Esophagus muscularis mucosa (tissue), 4 donors: ENCODE data around the gene DLGAP4. TPM values are rescaled to one million over a fixed set of nuclear protein-coding genes. Genes with fewer than 3 reads are reported as not detected.
"Not testable (repeated sequence)": the region's sequence is repeated elsewhere in the genome, so short reads cannot be mapped to it uniquely, and the experiment has no call there.

Source experiments
- DNase-seq: peaks from one replicate; pipeline ENCODE4 v3.0.0-alpha.2; 2017; ENCODE audit errors: extremely low spot score
- H3K27ac ChIP-seq, 4 donors: fragments of 200-600 bp; sonication (generic); replicated peaks in 1 of 4; 1 replicate in 3 of 4; 2 replicates in 1 of 4; pipeline ENCODE4 v1.5.1; 2016 to 2019; ENCODE audit warnings: mild to moderate bottlenecking in 1 of 4
- H3K27me3 ChIP-seq, 4 donors: fragments of 200-600 bp; sonication (generic); one replicate each; pipeline versions ENCODE4 v1.5.1 to v1.6.0; 2016 to 2019
- H3K36me3 ChIP-seq, 4 donors: fragments of 200-600 bp; sonication (generic); one replicate each; pipeline ENCODE4 v1.5.1; 2016 to 2019
- H3K4me1 ChIP-seq, 4 donors: fragments of 200-600 bp; sonication (generic); one replicate each; pipeline ENCODE4 v1.5.1; 2016 to 2019
- H3K4me3 ChIP-seq, 4 donors: fragments of 200-600 bp; sonication (generic); 1 replicate in 2 of 4; 2 replicates in 2 of 4; pipeline ENCODE4 v1.5.1; 2016 to 2019; ENCODE audit warnings: mild to moderate bottlenecking in 4 of 4, moderate library complexity in 1 of 4
- H3K9me3 ChIP-seq, 4 donors: fragments of 200-600 bp; sonication (generic); 1 replicate in 3 of 4; 2 replicates in 1 of 4; pipeline ENCODE4 v1.5.1; 2016 to 2019
- EP300 ChIP-seq: sonication (generic); formaldehyde crosslinking; IDR thresholded peaks from one replicate; pipeline ENCODE4 v1.6.1; 2017; ENCODE audit warnings: antibody characterized with exemption
- POLR2A ChIP-seq: fragments of 450-650 bp; IDR thresholded peaks from one replicate; pipeline ENCODE4 v1.6.1; 2017; ENCODE audit warnings: antibody characterized with exemption, moderate library complexity, mild to moderate bottlenecking, low read depth
- POLR2AphosphoS5 ChIP-seq, 2 donors: sonication (generic); formaldehyde crosslinking; IDR thresholded peaks; one replicate each; pipeline ENCODE4 v1.6.1; 2017; ENCODE audit warnings: antibody characterized with exemption in 2 of 2
- WGBS: methylation state at CpG from one replicate; pipeline ENCODE4 v1.1.5; 2018; 5-methylcytosine and 5-hydroxymethylcytosine counted together
- intact Hi-C: fragments of 100-400 bp; cut with DNase I; formaldehyde crosslinking; loops from one replicate; pipeline ENCODE4 v1.15.1; 2023
- total RNA-seq, 4 donors: library from RNA; depleted of rRNA; stranded (reverse); fragments of >200 nt; gene quantifications; one replicate each; pipeline versions ENCODE4 v1.1.0 to v1.2.1, GENCODE V29; 2016
- TF ChIP-seq, protein P1 (sequence below), 3 experiments: fragments of 200-600 bp in 2 of 3; fragments of 450-650 bp in 1 of 3; sonication (generic) in 2 of 3; IDR thresholded peaks; one replicate each; pipeline ENCODE4 v1.5.1; 2017 to 2019; ENCODE audit warnings: antibody characterized with exemption in 3 of 3, mild to moderate bottlenecking in 2 of 3, moderate library complexity in 1 of 3

DLGAP4 gene
- total RNA-seq, 4 donors from 2014 or later, result 43.6 to 90.0 (median 48.8) TPM

DNA sequence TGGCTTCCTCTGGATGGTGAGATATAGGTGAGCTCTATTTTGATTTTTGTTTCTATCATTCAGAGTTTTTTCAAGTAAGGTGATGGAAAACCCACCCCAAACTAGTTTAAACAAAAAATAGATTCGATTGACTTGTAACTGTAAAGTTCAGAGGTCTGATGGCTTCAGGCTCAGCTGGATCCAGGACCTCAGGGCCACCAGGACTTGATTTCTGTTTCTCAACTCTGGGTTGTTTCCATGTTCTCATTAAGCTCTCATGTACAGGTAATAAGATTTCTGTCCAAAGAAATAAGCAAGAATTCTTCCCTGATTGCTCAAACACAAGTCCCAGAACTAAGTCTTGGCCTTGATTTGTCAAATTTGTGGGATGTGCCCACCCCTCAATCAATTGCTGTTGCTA is 67.0 kb downstream of the DLGAP4 start:
- TF ChIP-seq, protein P1, sequence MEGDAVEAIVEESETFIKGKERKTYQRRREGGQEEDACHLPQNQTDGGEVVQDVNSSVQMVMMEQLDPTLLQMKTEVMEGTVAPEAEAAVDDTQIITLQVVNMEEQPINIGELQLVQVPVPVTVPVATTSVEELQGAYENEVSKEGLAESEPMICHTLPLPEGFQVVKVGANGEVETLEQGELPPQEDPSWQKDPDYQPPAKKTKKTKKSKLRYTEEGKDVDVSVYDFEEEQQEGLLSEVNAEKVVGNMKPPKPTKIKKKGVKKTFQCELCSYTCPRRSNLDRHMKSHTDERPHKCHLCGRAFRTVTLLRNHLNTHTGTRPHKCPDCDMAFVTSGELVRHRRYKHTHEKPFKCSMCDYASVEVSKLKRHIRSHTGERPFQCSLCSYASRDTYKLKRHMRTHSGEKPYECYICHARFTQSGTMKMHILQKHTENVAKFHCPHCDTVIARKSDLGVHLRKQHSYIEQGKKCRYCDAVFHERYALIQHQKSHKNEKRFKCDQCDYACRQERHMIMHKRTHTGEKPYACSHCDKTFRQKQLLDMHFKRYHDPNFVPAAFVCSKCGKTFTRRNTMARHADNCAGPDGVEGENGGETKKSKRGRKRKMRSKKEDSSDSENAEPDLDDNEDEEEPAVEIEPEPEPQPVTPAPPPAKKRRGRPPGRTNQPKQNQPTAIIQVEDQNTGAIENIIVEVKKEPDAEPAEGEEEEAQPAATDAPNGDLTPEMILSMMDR (IDR thresholded peaks at IDR 0.05), result no peak
- TF ChIP-seq EP300 (no peak), POLR2AphosphoS5 (IDR thresholded peaks at IDR 0.05) (no peak), POLR2A (no peak)
- H3K36me3 ChIP-seq, result no peaks in the 10 kb centered on the region
- intact Hi-C loops, result no loop called here
- no peaks in the 10 kb centered on the region for H3K4me1 ChIP-seq
- no peaks in the 10 kb centered on the region for H3K9me3 ChIP-seq
- H3K4me3 ChIP-seq, result no peak overlapping the region
- H3K27ac ChIP-seq, result no peak overlapping the region
- WGBS, result 76% methylated on average over 1 of the region's 1 CpG
- DNase-seq, result no peak
- H3K27me3 ChIP-seq, result peaks cover 0 to 60% (median 0%) of the 10 kb centered on the region in 4 donors

DNA sequence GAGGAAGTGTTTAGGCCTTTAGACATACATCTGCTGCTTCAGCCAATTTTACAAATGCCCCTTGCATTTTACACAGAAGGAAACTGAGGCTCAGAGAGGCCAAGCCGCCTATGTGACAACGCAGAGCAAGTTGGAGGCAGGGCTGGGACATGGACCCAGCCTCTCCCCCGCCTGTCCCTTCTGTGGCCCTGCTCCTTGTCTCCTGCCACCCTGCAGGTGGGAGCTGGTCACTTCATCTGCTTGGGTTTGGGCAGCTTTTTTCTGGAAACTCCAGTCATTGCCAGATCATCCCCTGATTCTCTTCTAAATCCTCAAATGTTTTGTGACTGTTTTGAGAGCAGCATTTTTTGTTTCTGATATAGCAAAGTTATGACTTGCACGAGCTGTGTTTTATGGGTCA is 68.9 kb downstream of the DLGAP4 start:
- 71% methylated on average over 4 of the region's 4 CpGs for WGBS
- Histone ChIP-seq H3K27me3 (peaks cover 0 to 63% (median 0%) of the 10 kb centered on the region in 4 donors), H3K4me1 (no peaks in the 10 kb centered on the region), H3K4me3 (no peak overlapping the region), H3K27ac (no peak overlapping the region), H3K36me3 (no peaks in the 10 kb centered on the region), H3K9me3 (no peaks in the 10 kb centered on the region)
- intact Hi-C loops, result no loop called here
- DNase-seq, result no peak
- no peak for TF ChIP-seq POLR2AphosphoS5 (IDR thresholded peaks at IDR 0.05)
- TF ChIP-seq, protein P1 (IDR thresholded peaks at IDR 0.05), result no peak
- no peak for TF ChIP-seq EP300
- no peak for TF ChIP-seq POLR2A

DNA sequence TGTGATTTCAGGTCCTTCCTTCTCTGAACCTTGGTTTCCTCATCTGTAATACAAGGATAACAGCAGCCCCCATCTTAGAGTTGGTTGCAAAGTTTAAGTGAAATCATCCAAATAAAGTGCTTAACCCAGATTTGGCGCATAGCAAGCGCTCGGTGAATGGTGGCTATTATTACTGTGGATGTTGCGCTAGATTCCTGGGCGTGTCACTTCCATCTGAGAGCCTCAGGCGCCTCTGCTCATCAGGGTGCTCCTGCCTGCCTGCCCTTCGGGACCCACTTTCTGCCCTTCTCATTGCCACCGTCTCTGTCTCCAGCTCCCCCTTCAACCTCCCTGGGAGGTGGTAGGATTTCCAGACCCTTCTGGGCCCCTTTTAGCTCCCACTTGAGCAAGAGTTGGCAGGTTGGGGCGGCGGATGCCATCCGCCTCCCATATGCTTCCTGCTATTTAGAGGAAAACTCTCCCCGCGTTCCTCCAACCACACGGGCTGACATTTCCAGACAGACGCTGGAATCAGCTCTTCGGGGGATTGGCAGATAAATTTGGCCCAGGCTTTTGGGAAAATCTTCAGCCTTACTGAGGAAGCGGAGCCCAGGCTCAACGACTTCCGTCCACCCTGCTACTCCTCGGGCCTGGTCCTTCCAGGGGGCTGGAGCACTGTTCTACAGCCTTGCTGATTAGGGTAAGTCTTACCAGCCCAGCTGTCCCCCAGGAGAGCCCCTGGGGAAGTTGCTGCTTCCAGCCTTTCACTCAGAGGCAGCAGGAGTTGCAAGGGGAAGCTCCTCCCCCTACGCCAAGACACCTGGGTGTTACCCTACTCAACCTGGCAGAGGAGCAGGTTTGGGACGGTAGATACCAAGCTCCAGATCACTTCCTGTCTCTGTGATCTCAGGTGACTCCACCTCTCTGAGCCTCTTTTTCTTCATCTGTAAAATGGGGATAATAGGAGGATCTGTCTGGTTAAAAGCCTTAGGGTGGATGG is 71.5 kb downstream of the DLGAP4 start:
- Histone ChIP-seq H3K4me3 (no peak overlapping the region), H3K4me1 (no peaks in the 10 kb centered on the region), H3K36me3 (no peaks in the 10 kb centered on the region), H3K27ac (no peak overlapping the region), H3K9me3 (peaks cover 0 to 8% (median 0%) of the 10 kb centered on the region in 4 donors), H3K27me3 (peaks cover 0 to 53% (median 0%) of the 10 kb centered on the region in 4 donors)
- no peak for DNase-seq
- intact Hi-C loops, result no loop called here
- 53% methylated on average over 19 of the region's 22 CpGs for WGBS
- TF ChIP-seq, protein P1 (IDR thresholded peaks at IDR 0.05), result no peak
- TF ChIP-seq EP300 (no peak), POLR2A (no peak), POLR2AphosphoS5 (IDR thresholded peaks at IDR 0.05) (no peak)

DNA sequence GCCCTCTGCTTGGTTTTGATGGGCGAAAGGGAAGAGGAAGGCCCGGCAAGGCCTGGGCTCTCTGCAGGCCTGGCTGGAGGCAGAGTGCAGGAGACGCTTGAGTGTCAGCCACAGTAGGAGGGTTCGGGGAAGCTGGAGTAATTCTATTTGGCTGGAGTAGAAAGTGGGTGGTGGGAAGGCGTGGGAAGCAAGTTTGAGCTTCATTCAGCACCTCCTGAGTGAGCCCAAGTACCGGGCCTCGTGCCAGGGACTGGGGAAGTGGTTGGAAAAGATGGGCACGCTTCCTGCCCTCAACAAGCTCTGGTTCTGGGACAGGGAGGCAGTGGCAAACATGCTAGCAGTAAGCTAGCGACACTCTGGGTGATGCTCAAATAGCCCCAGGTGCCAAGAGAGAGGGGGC is 72.5 kb downstream of the DLGAP4 start:
- Histone ChIP-seq H3K27me3 (peaks cover 0 to 61% (median 0%) of the 10 kb centered on the region in 4 donors), H3K4me1 (no peaks in the 10 kb centered on the region), H3K9me3 (peaks cover 0 to 8% (median 0%) of the 10 kb centered on the region in 4 donors), H3K27ac (no peak overlapping the region), H3K4me3 (no peak overlapping the region), H3K36me3 (no peaks in the 10 kb centered on the region)
- intact Hi-C loops, result no loop called here
- TF ChIP-seq POLR2A (no peak), EP300 (no peak), POLR2AphosphoS5 (IDR thresholded peaks at IDR 0.05) (no peak)
- TF ChIP-seq, protein P1 (IDR thresholded peaks at IDR 0.05), result no peak
- DNase-seq, result no peak
- WGBS, result 87% methylated on average over 9 of the region's 9 CpGs

DNA sequence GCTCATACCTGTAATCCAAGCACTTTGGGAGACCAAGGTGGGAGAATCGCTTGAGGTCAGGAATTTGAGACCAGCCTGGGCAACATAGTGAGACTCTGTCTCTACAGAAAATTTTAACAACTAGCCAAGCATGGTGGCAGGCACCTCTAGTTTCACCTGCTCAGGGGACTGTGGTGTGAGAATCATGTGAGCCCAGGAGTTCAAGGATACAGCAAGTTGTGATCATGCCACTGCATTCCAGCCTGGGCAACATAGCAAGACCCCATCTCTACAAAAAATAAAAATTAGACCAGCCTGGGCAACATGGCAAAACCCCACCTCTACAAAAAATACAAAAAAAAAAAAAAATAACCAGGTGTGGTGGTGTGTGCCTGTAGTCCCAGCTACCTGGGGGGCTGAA is 73.8 kb downstream of the DLGAP4 start:
- H3K4me1 ChIP-seq, H3K36me3 ChIP-seq, DNase-seq, H3K27ac ChIP-seq, H3K9me3 ChIP-seq, H3K4me3 ChIP-seq, intact Hi-C loops: not testable (repeated sequence)
- peaks cover 0 to 57% (median 0%) of the 10 kb centered on the region in 4 donors for H3K27me3 ChIP-seq
- 79% methylated on average over 1 of the region's 1 CpG for WGBS
